GM23338 (cell line): ENCODE data around the gene ADGRD1. TPM values are rescaled to one million over a fixed set of nuclear protein-coding genes. Genes with fewer than 3 reads are reported as not detected.
A peak's percentile ranks its signal among the peaks of the same experiment; 100 is the strongest.

Source experiments
- ATAC-seq: fragments of 200-7000 bp; cut with Tn5 transposase; 3 replicates; pipeline ENCODE4 v1.9.1; 2020
- DNase-seq: peaks from one replicate; pipeline ENCODE4 v3.0.0-alpha.2; 2015; ENCODE audit warnings: low spot score
- H2AFZ ChIP-seq: fragments of 200-600 bp; sonication (generic); 2 replicates; pipeline ENCODE4 v1.8.0; 2016; ENCODE audit warnings: antibody characterized with exemption, mild to moderate bottlenecking, moderate library complexity
- H3F3A ChIP-seq: fragments of 200-600 bp; sonication (generic); replicated peaks from 2 replicates; pipeline ENCODE4 v1.8.0; 2017; ENCODE audit warnings: antibody characterized with exemption, mixed run types, low read depth
- H3K27ac ChIP-seq: fragments of 200-600 bp; sonication (generic); 2 replicates; pipeline ENCODE4 v1.6.1; 2016; ENCODE audit warnings: low read depth
- H3K27me3 ChIP-seq: fragments of 200-600 bp; sonication (generic); 2 replicates; pipeline ENCODE4 v1.8.0; 2016; ENCODE audit warnings: mild to moderate bottlenecking, mixed run types, moderate library complexity; ENCODE audit not compliant: insufficient read depth
- H3K36me3 ChIP-seq: fragments of 200-600 bp; sonication (generic); 2 replicates; pipeline ENCODE4 v1.8.0; 2016; ENCODE audit warnings: mild to moderate bottlenecking; ENCODE audit not compliant: insufficient read depth
- H3K4me1 ChIP-seq: fragments of 200-600 bp; sonication (generic); 2 replicates; pipeline ENCODE4 v1.8.0; 2016; ENCODE audit warnings: mild to moderate bottlenecking, moderate library complexity; ENCODE audit not compliant: insufficient read depth
- H3K4me2 ChIP-seq: fragments of 200-600 bp; sonication (generic); 2 replicates; pipeline ENCODE4 v1.7.1; 2017; ENCODE audit warnings: mixed run types
- H3K4me3 ChIP-seq: fragments of 200-600 bp; sonication (generic); 2 replicates; pipeline ENCODE4 v1.6.1; 2016; ENCODE audit warnings: mixed run types
- H3K79me2 ChIP-seq: fragments of 200-600 bp; sonication (generic); replicated peaks from 2 replicates; pipeline ENCODE4 v1.8.0; 2017; ENCODE audit warnings: mild to moderate bottlenecking; ENCODE audit not compliant: insufficient read depth
- H3K9me2 ChIP-seq: fragments of 200-600 bp; sonication (generic); 2 replicates; pipeline ENCODE4 v1.8.0; 2017; ENCODE audit not compliant: insufficient read depth
- H4K20me1 ChIP-seq: fragments of 200-600 bp; sonication (generic); replicated peaks from 2 replicates; pipeline ENCODE4 v1.8.0; 2017; ENCODE audit warnings: mild to moderate bottlenecking; ENCODE audit not compliant: insufficient read depth
- H3K27ac Mint-ChIP-seq: 2 replicates; pipeline ENCODE4 v1.8.0; 2020; ENCODE audit warnings: inconsistent platforms, mild to moderate bottlenecking, moderate library complexity, mixed read lengths
- H3K27me3 Mint-ChIP-seq: 3 replicates; pipeline ENCODE4 v1.8.0; 2022; ENCODE audit warnings: low read depth, mild to moderate bottlenecking, moderate library complexity, mixed read lengths, inconsistent platforms; ENCODE audit not compliant: insufficient read depth, poor library complexity
- H3K36me3 Mint-ChIP-seq: 3 replicates; pipeline ENCODE4 v1.8.0; 2021; ENCODE audit warnings: low read depth, mild to moderate bottlenecking, inconsistent platforms, moderate library complexity, mixed read lengths
- H3K4me1 Mint-ChIP-seq: 3 replicates; pipeline ENCODE4 v1.8.0; 2020; ENCODE audit warnings: mild to moderate bottlenecking, inconsistent platforms, mixed read lengths
- H3K4me3 Mint-ChIP-seq: 3 replicates; pipeline ENCODE4 v1.8.0; 2021; ENCODE audit warnings: moderate library complexity, mild to moderate bottlenecking, inconsistent platforms, mixed read lengths
- H3K9me3 Mint-ChIP-seq: 3 replicates; pipeline ENCODE4 v1.8.0; 2020; ENCODE audit warnings: moderate library complexity, mild to moderate bottlenecking, inconsistent platforms, mixed read lengths
- CREB1 ChIP-seq: fragments of 250-450 bp; sonication (Bioruptor Pico); IDR thresholded peaks from 2 replicates; pipeline ENCODE4 v1.5.0; 2020; ENCODE audit warnings: low read depth, mild to moderate bottlenecking, moderate library complexity
- EZH2 ChIP-seq: fragments of 200-600 bp; sonication (generic); IDR thresholded peaks from one replicate; pipeline ENCODE4 v1.8.0; 2017; ENCODE audit warnings: antibody characterized with exemption, mild to moderate bottlenecking, low read depth; ENCODE audit not compliant: unreplicated experiment
- EZH2phosphoT487 ChIP-seq: fragments of 200-600 bp; sonication (generic); IDR thresholded peaks from one replicate; pipeline ENCODE4 v1.8.1; 2018; ENCODE audit warnings: antibody characterized with exemption; ENCODE audit not compliant: unreplicated experiment
- NANOG ChIP-seq: IDR thresholded peaks from 2 replicates; pipeline ENCODE4 v1.6.1; 2016; ENCODE audit warnings: antibody characterized with exemption, borderline replicate concordance
- POLR2AphosphoS5 ChIP-seq: IDR thresholded peaks from 2 replicates; pipeline ENCODE4 v1.6.1; 2016; ENCODE audit warnings: antibody characterized with exemption, low read depth
- ZNF331 ChIP-seq: fragments of 250-450 bp; sonication (Bioruptor Pico); IDR thresholded peaks from 2 replicates; pipeline ENCODE4 v1.5.0; 2020; ENCODE audit warnings: low read depth, mild to moderate bottlenecking, moderate library complexity
- polyA plus RNA-seq: library from polyadenylated mRNA; unstranded; fragments of >200 nt; fragmentation: Nextera tagmentation; extraction: Ambion mirVana; gene quantifications from 2 replicates; pipeline ENCODE4 v1.2.1, GENCODE V29; 2016
- total RNA-seq: library from RNA; depleted of rRNA; stranded (reverse); fragments of >200 nt; shearing (Covaris generic); gene quantifications from 2 replicates; pipeline ENCODE4 v1.2.3, GENCODE V29; 2014
- TF ChIP-seq, protein P1 (sequence below), 2 experiments: fragments of 200-600 bp in 1 of 2; sonication (generic) in 1 of 2; conservative IDR thresholded peaks; 2 replicates each; pipeline versions ENCODE4 v1.5.1 to v1.6.1; 2016 to 2017; ENCODE audit warnings: antibody characterized with exemption in 2 of 2, low read depth in 2 of 2, mild to moderate bottlenecking in 2 of 2, moderate library complexity in 1 of 2
- TF ChIP-seq, protein P2 (sequence below): IDR thresholded peaks from 2 replicates; pipeline ENCODE4 v1.6.1; 2016; ENCODE audit warnings: antibody characterized with exemption
- TF ChIP-seq, protein P3 (sequence below): fragments of 250-450 bp; sonication (Bioruptor Pico); IDR thresholded peaks from 2 replicates; pipeline ENCODE4 v1.5.0; 2020; ENCODE audit warnings: mild to moderate bottlenecking, moderate library complexity

ADGRD1 gene
- total and polyA plus RNA-seq, 2 experiments from 2014 or later, result 1.4 TPM; not detected in 1

DNA sequence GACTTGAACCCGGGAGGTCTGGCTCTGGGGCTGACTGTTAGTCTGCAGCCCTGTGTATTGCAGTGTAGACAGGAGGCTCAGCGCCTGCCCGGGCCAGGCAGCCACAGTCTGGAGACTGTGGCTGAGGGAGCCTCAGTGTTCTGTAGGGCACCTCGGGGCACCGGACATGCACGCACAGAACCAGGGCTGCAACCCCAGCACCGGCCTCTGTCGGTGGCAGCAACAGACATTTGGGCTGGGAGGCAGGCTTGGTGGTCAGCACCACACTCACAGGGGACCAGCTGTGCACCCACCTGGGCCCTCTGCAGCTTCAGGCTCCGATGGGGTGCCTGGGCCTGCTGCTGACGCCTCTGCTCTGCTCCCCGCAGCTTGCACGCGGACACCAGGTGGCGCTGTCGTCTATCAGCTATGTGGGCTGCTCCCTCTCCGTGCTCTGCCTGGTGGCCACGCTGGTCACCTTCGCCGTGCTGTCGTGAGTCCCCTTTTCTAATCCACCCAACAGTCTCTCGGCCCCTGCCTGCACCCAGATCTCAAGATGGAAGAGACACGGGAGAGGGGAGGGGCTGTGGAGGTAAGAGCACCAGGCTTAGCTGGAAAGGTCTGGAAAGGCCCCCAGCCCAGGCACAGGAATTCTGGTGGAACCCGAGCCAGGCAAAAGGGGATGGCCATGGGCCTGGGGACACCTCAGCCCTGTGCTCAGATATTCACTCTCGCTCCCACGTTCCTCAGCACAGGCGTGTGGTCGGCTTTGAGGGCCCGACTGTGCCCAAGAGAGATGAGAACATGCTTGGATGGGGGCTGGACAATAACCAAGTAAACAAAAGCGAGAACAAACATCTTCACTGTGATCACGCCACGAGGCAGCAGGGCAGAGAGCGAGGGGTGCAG lies 151.0 kb downstream of the ADGRD1 start:
- Mint-ChIP-seq H3K36me3 (no peaks in the 10 kb centered on the region), H3K27me3 (peaks cover 5% of the 10 kb centered on the region), H3K9me3 (no peaks in the 10 kb centered on the region), H3K27ac (no peak overlapping the region), H3K4me3 (no peak overlapping the region), H3K4me1 (no peaks in the 10 kb centered on the region)
- peaks cover 6% of the 10 kb centered on the region; the same call in 1 of the 2 replicates for H3K9me2 ChIP-seq
- no peak overlapping the region for H3K4me3 ChIP-seq
- H3F3A ChIP-seq, result no peaks in the 10 kb centered on the region
- no peak overlapping the region for H3K4me2 ChIP-seq
- DNase-seq (peak; percentile 91), ATAC-seq (peak; percentile 98)
- H3K27ac ChIP-seq, result no peak overlapping the region
- H3K4me1 ChIP-seq, result no peaks in the 10 kb centered on the region
- TF ChIP-seq, protein P1, sequence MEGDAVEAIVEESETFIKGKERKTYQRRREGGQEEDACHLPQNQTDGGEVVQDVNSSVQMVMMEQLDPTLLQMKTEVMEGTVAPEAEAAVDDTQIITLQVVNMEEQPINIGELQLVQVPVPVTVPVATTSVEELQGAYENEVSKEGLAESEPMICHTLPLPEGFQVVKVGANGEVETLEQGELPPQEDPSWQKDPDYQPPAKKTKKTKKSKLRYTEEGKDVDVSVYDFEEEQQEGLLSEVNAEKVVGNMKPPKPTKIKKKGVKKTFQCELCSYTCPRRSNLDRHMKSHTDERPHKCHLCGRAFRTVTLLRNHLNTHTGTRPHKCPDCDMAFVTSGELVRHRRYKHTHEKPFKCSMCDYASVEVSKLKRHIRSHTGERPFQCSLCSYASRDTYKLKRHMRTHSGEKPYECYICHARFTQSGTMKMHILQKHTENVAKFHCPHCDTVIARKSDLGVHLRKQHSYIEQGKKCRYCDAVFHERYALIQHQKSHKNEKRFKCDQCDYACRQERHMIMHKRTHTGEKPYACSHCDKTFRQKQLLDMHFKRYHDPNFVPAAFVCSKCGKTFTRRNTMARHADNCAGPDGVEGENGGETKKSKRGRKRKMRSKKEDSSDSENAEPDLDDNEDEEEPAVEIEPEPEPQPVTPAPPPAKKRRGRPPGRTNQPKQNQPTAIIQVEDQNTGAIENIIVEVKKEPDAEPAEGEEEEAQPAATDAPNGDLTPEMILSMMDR (conservative IDR thresholded peaks at IDR 0.05; ENCODE audit: low read depth in 2 of 2), result peak; percentile 70 to 98
- no peak for TF ChIP-seq ZNF331 (CRISPR knock-in tag)
- H4K20me1 ChIP-seq, result no peaks in the 10 kb centered on the region
- H3K79me2 ChIP-seq, result no peaks in the 10 kb centered on the region
- H3K27me3 ChIP-seq, result no peaks in the 10 kb centered on the region
- H2AFZ ChIP-seq, result peak overlapping the region; percentile 98
- no peaks in the 10 kb centered on the region for H3K36me3 ChIP-seq

DNA sequence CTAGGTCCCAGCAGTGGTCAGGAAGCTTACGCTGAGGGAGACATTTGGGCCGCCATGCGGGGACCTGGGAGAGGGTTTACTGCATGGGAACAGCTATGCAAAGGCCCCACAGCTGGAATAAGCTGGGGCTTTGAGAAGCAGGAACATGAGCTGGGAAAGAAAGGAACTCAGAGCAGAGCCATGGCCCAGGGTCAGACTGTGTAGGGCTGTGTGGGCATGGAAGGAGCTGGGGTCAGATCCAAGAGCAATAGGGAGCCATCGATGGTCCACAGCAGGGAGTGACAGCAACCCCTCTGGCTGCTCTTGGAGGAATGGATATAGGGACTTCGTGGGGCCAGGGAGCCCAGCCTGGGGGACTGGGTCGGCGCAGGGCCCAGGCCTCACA lies 151.6 kb downstream of the ADGRD1 start:
- Histone ChIP-seq H3K9me2 (no peaks in the 10 kb centered on the region), H3K4me2 (no peak overlapping the region), H3K27ac (no peak overlapping the region), H3K27me3 (no peaks in the 10 kb centered on the region), H3K4me1 (no peaks in the 10 kb centered on the region), H3F3A (no peaks in the 10 kb centered on the region), H2AFZ (peak overlapping the region; percentile 98; the same call in 1 of the 2 replicates), H3K36me3 (no peaks in the 10 kb centered on the region), H3K79me2 (no peaks in the 10 kb centered on the region), H3K4me3 (no peak overlapping the region), H4K20me1 (no peaks in the 10 kb centered on the region)
- H3K27me3 Mint-ChIP-seq, result peaks cover 5% of the 10 kb centered on the region
- DNase-seq, result no peak
- H3K27ac Mint-ChIP-seq, result no peak overlapping the region
- H3K4me1 Mint-ChIP-seq, result no peaks in the 10 kb centered on the region
- H3K9me3 Mint-ChIP-seq, result no peaks in the 10 kb centered on the region
- no peak for ATAC-seq
- H3K4me3 Mint-ChIP-seq, result no peak overlapping the region
- no peaks in the 10 kb centered on the region for H3K36me3 Mint-ChIP-seq
- TF ChIP-seq, protein P2, sequence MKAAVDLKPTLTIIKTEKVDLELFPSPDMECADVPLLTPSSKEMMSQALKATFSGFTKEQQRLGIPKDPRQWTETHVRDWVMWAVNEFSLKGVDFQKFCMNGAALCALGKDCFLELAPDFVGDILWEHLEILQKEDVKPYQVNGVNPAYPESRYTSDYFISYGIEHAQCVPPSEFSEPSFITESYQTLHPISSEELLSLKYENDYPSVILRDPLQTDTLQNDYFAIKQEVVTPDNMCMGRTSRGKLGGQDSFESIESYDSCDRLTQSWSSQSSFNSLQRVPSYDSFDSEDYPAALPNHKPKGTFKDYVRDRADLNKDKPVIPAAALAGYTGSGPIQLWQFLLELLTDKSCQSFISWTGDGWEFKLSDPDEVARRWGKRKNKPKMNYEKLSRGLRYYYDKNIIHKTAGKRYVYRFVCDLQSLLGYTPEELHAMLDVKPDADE, result no peak
- no peak for TF ChIP-seq CREB1 (CRISPR knock-in tag)
- TF ChIP-seq, protein P1 (conservative IDR thresholded peaks at IDR 0.05; ENCODE audit: low read depth in 2 of 2), result no peak
- no peak for TF ChIP-seq NANOG
- no peak for TF ChIP-seq EZH2
- no peak for TF ChIP-seq POLR2AphosphoS5
- TF ChIP-seq, protein P3, sequence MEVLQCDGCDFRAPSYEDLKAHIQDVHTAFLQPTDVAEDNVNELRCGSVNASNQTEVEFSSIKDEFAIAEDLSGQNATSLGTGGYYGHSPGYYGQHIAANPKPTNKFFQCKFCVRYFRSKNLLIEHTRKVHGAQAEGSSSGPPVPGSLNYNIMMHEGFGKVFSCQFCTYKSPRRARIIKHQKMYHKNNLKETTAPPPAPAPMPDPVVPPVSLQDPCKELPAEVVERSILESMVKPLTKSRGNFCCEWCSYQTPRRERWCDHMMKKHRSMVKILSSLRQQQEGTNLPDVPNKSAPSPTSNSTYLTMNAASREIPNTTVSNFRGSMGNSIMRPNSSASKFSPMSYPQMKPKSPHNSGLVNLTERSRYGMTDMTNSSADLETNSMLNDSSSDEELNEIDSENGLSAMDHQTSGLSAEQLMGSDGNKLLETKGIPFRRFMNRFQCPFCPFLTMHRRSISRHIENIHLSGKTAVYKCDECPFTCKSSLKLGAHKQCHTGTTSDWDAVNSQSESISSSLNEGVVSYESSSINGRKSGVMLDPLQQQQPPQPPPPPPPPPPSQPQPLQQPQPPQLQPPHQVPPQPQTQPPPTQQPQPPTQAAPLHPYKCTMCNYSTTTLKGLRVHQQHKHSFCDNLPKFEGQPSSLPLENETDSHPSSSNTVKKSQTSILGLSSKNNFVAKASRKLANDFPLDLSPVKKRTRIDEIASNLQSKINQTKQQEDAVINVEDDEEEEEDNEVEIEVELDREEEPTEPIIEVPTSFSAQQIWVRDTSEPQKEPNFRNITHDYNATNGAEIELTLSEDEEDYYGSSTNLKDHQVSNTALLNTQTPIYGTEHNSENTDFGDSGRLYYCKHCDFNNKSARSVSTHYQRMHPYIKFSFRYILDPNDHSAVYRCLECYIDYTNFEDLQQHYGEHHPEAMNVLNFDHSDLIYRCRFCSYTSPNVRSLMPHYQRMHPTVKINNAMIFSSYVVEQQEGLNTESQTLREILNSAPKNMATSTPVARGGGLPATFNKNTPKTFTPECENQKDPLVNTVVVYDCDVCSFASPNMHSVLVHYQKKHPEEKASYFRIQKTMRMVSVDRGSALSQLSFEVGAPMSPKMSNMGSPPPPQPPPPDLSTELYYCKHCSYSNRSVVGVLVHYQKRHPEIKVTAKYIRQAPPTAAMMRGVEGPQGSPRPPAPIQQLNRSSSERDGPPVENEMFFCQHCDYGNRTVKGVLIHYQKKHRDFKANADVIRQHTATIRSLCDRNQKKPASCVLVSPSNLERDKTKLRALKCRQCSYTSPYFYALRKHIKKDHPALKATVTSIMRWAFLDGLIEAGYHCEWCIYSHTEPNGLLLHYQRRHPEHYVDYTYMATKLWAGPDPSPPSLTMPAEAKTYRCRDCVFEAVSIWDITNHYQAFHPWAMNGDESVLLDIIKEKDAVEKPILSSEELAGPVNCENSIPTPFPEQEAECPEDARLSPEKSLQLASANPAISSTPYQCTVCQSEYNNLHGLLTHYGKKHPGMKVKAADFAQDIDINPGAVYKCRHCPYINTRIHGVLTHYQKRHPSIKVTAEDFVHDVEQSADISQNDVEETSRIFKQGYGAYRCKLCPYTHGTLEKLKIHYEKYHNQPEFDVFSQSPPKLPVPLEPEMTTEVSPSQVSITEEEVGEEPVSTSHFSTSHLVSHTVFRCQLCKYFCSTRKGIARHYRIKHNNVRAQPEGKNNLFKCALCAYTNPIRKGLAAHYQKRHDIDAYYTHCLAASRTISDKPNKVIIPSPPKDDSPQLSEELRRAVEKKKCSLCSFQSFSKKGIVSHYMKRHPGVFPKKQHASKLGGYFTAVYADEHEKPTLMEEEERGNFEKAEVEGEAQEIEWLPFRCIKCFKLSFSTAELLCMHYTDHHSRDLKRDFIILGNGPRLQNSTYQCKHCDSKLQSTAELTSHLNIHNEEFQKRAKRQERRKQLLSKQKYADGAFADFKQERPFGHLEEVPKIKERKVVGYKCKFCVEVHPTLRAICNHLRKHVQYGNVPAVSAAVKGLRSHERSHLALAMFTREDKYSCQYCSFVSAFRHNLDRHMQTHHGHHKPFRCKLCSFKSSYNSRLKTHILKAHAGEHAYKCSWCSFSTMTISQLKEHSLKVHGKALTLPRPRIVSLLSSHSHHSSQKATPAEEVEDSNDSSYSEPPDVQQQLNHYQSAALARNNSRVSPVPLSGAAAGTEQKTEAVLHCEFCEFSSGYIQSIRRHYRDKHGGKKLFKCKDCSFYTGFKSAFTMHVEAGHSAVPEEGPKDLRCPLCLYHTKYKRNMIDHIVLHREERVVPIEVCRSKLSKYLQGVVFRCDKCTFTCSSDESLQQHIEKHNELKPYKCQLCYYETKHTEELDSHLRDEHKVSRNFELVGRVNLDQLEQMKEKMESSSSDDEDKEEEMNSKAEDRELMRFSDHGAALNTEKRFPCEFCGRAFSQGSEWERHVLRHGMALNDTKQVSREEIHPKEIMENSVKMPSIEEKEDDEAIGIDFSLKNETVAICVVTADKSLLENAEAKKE (CRISPR knock-in tag), result no peak
- no peak for TF ChIP-seq EZH2phosphoT487
